Right cardiac atrium (tissue), 5 donors: ENCODE data around the gene KCNQ5. TPM values are rescaled to one million over a fixed set of nuclear protein-coding genes. Genes with fewer than 3 reads are reported as not detected.

Experiments used
- ATAC-seq, 2 donors: fragments of 200-7000 bp; cut with Tn5 transposase; one replicate each; pipeline versions ENCODE4 v1.8.0 to v1.9.1; 2020; ENCODE audit warnings: moderate library complexity in 2 of 2, mild to moderate bottlenecking in 1 of 2
- DNase-seq, 3 donors: peaks; one replicate each; pipeline ENCODE4 v3.0.0-alpha.2; 2020
- H3K27ac ChIP-seq: one replicate; pipeline ENCODE4 v1.5.1; 2013; ENCODE audit warnings: mild to moderate bottlenecking, low read length, control low read depth, moderate library complexity
- H3K27me3 ChIP-seq: one replicate; pipeline ENCODE4 v1.6.1; 2013; ENCODE audit not compliant: control insufficient read depth, insufficient read depth
- H3K4me1 ChIP-seq: one replicate; pipeline ENCODE4 v1.6.1; 2013; ENCODE audit warnings: low read length; ENCODE audit not compliant: control insufficient read depth, insufficient read depth
- H3K4me3 ChIP-seq: one replicate; pipeline ENCODE4 v1.5.1; 2013; ENCODE audit warnings: low read length, control low read depth
- H3K9me3 ChIP-seq: one replicate; pipeline ENCODE4 v1.6.1; 2013; ENCODE audit warnings: low read length; ENCODE audit not compliant: control insufficient read depth
- WGBS: extraction: QIAGEN DNeasy Blood & Tissue Kit; methylation state at CpG from one replicate; pipeline ENCODE4 v1.1.7; 2013; 5-methylcytosine and 5-hydroxymethylcytosine counted together
- intact Hi-C, 4 donors: fragments of 100-400 bp; cut with DNase I; formaldehyde crosslinking; loops; one replicate each; pipeline versions ENCODE4 v1.11.0 to v1.14.0; 2022 to 2023
- polyA plus RNA-seq: library from polyadenylated mRNA; stranded (reverse); fragments of 200-250 nt; gene quantifications from one replicate; pipeline ENCODE4 v1.2.3, GENCODE V29; 2013
- total RNA-seq, 4 donors: library from RNA; stranded (reverse); fragmentation: NEBNext Ultra II Directional; extraction: Animal tissue kit (Norgen Biotek cat#: 25700); gene quantifications; one replicate each; pipeline ENCODE4 v1.2.1, GENCODE V29; 2021
- donor health status: healthy with polysubstance abuse.
- donor health status: DM: no; HTN: yes; CAD: no.
- donor health status: DM: no; HTN: no; CAD: no.
- donor health status: DM: no; HTN: yes; CAD: no; lungs with severe emphysema.
- donor health status: DM: yes; HTN: yes; CAD: no.

The KCNQ5 gene
- total and polyA plus RNA-seq, 5 donors: 0.20 to 0.68 (median 0.36) TPM; not detected in 1

DNA sequence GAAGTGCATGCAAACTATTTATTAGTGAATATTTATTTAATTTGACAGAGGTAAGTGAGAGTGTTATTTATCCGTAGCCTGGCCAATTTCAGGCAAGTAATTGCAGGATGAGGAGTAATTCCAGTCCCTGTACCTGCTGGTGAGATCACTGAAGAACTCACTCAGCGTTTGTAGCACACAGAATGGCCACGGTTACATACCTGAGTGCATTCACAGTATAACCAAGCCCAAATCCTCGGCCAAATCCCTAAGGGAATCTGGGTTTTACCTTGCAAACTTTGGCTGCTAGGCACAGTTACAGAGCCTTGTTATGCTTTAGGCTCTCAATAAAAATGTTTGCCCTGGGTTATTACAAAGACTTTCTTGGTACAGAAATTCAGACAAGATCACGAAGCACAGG is 93.3 kb downstream of the KCNQ5 start:
- intact Hi-C loops: no loop called here
- WGBS: 73% methylated on average over 5 of the region's 5 CpGs
- no peaks in the 10 kb centered on the region for H3K9me3 ChIP-seq
- H3K4me1 ChIP-seq: no peaks in the 10 kb centered on the region
- no peak overlapping the region for H3K4me3 ChIP-seq
- no peak overlapping the region for H3K27ac ChIP-seq
- no peak for DNase-seq
- ATAC-seq: no peak
- no peaks in the 10 kb centered on the region for H3K27me3 ChIP-seq

DNA sequence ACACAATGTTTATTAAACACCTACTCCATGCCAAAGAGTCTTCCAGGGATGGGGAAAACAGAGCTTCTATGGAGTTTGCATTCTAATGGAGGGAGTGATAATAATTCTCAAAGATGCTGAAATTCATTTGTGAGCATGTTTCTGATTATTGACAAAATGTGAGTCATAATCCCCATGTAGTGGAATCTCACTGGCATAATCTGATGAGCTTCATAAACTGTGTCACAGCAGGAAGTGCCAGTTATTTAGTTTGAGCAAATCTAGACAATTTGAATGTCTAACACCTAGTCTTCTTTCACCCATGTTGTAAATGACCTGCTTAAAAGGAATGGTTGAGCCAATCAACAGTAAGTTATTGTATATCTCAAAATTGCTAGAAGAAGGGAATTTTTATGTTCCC is 95.1 kb downstream of the KCNQ5 start:
- Histone ChIP-seq H3K27ac (no peak overlapping the region), H3K27me3 (no peaks in the 10 kb centered on the region), H3K4me3 (no peak overlapping the region), H3K9me3 (no peaks in the 10 kb centered on the region), H3K4me1 (no peaks in the 10 kb centered on the region)
- intact Hi-C loops: no loop called here
- no peak for DNase-seq
- no peak for ATAC-seq

DNA sequence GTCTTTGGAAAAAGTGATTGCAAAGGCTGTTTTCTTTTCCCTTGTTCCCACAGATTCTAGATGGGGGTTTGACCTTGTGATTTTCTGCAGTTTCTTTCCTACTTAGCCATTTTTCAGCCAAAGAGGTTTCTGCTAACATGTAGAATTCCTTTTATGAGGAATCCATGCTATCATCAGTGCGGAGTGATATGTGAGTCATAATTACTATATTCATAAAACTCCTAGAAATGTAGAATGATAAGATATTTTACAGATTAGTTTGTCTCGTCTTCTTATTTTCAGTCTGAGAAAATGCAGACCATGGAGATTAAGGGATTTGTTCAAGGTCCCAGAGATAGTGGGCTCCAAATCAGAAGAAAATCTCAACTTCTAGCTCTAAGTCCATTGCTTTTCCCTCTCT is 98.6 kb downstream of the KCNQ5 start:
- 54% methylated on average over 2 of the region's 2 CpGs for WGBS
- intact Hi-C loops: no loop called here
- H3K4me1 ChIP-seq: no peaks in the 10 kb centered on the region
- DNase-seq (no peak), ATAC-seq (no peak)
- H3K4me3 ChIP-seq: no peak overlapping the region
- H3K27me3 ChIP-seq: no peaks in the 10 kb centered on the region
- H3K27ac ChIP-seq: no peak overlapping the region
- H3K9me3 ChIP-seq: no peaks in the 10 kb centered on the region

GRCh38 chr6:72721346-72721745 is 99.5 kb downstream of the KCNQ5 start:
- intact Hi-C loops: no loop called here
- Histone ChIP-seq H3K27me3 (no peaks in the 10 kb centered on the region), H3K9me3 (no peaks in the 10 kb centered on the region), H3K4me3 (no peak overlapping the region), H3K4me1 (no peaks in the 10 kb centered on the region), H3K27ac (no peak overlapping the region)
- ATAC-seq (no peak), DNase-seq (no peak)

GRCh38 chr6:72724545-72724944 is 102.7 kb downstream of the KCNQ5 start:
- ATAC-seq: no peak
- DNase-seq: no peak
- Histone ChIP-seq H3K4me3 (no peak overlapping the region), H3K9me3 (no peaks in the 10 kb centered on the region), H3K27ac (no peak overlapping the region), H3K27me3 (no peaks in the 10 kb centered on the region), H3K4me1 (no peaks in the 10 kb centered on the region)
- intact Hi-C loops: no loop called here
- 43% methylated on average over 2 of the region's 2 CpGs for WGBS

GRCh38 chr6:72728706-72729343 is 107.0 kb downstream of the KCNQ5 start:
- 85% methylated on average over 3 of the region's 3 CpGs for WGBS
- H3K4me1 ChIP-seq: no peaks in the 10 kb centered on the region
- DNase-seq: no peak
- H3K27me3 ChIP-seq: no peaks in the 10 kb centered on the region
- H3K4me3 ChIP-seq: no peak overlapping the region
- no peaks in the 10 kb centered on the region for H3K9me3 ChIP-seq
- intact Hi-C loops: no loop called here
- ATAC-seq: no peak
- H3K27ac ChIP-seq: no peak overlapping the region

DNA sequence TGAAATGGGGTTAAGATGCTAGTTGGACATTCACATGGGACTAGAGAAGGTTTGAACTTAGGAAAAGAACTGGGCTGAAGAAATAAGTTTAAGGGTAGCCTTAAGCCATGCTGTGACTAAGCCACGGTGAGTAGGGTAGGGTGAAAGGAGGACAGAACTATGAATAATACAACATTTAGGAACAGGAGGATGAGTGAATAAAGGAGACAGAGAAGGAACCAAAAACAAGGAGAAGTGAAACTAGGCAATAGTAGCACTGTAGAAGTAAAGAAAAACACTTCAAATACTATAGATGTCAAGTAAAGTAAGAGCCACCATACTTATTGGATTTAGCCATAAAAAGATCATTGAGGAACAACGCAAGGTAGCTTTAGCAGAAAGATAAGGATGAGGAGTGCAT is 111.2 kb downstream of the KCNQ5 start:
- 86% methylated on average over 2 of the region's 2 CpGs for WGBS
- no peak for ATAC-seq
- intact Hi-C loops: no loop called here

GRCh38 chr6:72738091-72738490 is 116.2 kb downstream of the KCNQ5 start:
- no peak for DNase-seq
- no peaks in the 10 kb centered on the region for H3K4me1 ChIP-seq
- H3K9me3 ChIP-seq: no peaks in the 10 kb centered on the region
- intact Hi-C loops: no loop called here
- H3K27me3 ChIP-seq: no peaks in the 10 kb centered on the region
- no peak for ATAC-seq
- WGBS: 84% methylated on average over 4 of the region's 4 CpGs
- no peak overlapping the region for H3K4me3 ChIP-seq
- no peak overlapping the region for H3K27ac ChIP-seq

More for the DNA sequence above, 111.2 kb downstream of the KCNQ5 start:
- Histone ChIP-seq H3K9me3 (no peaks in the 10 kb centered on the region), H3K4me3 (no peak overlapping the region), H3K4me1 (no peaks in the 10 kb centered on the region), H3K27me3 (no peaks in the 10 kb centered on the region), H3K27ac (no peak overlapping the region)
- DNase-seq: no peak

DNA sequence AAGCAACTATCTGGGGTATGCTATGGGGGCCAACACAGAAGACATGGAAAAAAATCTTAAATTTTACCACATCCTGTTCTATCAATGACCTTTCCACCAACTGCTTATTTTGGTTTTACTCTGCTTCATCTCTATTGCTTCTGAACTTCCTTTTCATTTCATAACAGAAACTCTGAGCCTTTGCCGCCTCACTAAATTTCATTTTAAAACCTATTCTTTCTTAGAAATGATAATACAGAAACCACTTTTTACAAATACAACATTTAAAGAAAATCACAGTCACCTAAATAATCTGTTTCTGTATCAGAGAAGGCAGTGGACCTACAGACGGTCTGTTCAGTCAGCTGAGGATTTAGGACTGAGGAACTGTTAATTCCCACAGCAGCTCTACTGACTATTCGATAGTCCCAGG is 117.5 kb downstream of the KCNQ5 start:
- WGBS: 69% methylated on average over 3 of the region's 3 CpGs
- Histone ChIP-seq H3K27me3 (no peaks in the 10 kb centered on the region), H3K4me3 (no peak overlapping the region), H3K9me3 (no peaks in the 10 kb centered on the region), H3K4me1 (no peaks in the 10 kb centered on the region), H3K27ac (no peak overlapping the region)
- intact Hi-C loops: no loop called here
- DNase-seq (no peak), ATAC-seq (no peak)

GRCh38 chr6:72740135-72740534 is 118.3 kb downstream of the KCNQ5 start:
- H3K4me3 ChIP-seq: no peak overlapping the region
- no peaks in the 10 kb centered on the region for H3K9me3 ChIP-seq
- H3K4me1 ChIP-seq: no peaks in the 10 kb centered on the region
- H3K27me3 ChIP-seq: no peaks in the 10 kb centered on the region
- ATAC-seq: no peak
- DNase-seq: no peak
- H3K27ac ChIP-seq: no peak overlapping the region
- 77% methylated on average over 2 of the region's 2 CpGs for WGBS
- intact Hi-C loops: no loop called here

GRCh38 chr6:72741083-72741482 is 119.2 kb downstream of the KCNQ5 start:
- intact Hi-C loops: no loop called here
- WGBS: 80% methylated on average over 3 of the region's 3 CpGs

DNA sequence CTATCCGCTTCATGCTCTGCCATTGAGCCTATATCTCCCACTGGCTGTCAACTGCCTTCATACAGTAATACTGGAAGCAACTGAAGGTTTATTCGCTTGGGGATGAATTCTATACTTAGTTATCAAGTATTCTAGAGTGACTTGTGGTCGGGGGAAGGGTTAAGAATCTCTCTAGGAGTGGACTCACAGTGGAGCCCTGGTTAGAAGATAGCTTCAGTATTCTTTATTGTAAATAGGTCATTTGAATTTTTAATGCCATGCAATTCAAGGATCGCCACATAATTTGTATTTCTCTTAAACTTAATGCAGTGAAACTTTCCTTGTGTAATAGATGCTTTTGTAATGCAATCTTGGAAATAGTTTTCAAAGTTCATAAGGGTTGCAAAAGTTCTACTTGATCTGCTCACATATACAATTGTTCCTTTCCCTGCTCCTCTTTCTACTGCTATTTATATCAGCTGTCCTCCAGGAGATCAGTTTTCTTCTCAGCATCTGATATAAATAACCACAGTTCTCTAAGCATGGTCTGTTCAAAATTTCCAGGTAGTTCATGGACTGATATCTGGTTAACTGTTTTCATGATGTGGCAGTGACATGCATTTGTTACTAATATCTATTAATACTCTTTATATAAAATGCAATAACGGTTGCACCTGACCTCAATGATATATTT is 120.3 kb downstream of the KCNQ5 start:
- Histone ChIP-seq H3K27me3 (no peaks in the 10 kb centered on the region), H3K27ac (no peak overlapping the region), H3K4me3 (no peak overlapping the region), H3K9me3 (no peaks in the 10 kb centered on the region), H3K4me1 (no peaks in the 10 kb centered on the region)
- DNase-seq (no peak), ATAC-seq (no peak)
- 80% methylated on average over 5 of the region's 5 CpGs for WGBS
- intact Hi-C loops: no loop called here

More at GRCh38 chr6:72741083-72741482, 119.2 kb downstream of the KCNQ5 start:
- DNase-seq (no peak), ATAC-seq (no peak)
- H3K27ac ChIP-seq: no peak overlapping the region
- H3K4me1 ChIP-seq: no peaks in the 10 kb centered on the region
- no peak overlapping the region for H3K4me3 ChIP-seq
- no peaks in the 10 kb centered on the region for H3K9me3 ChIP-seq
- no peaks in the 10 kb centered on the region for H3K27me3 ChIP-seq
